Erythroblast (primary cell): ENCODE data around the gene MAP1LC3A.

Experiments
- GATA1 ChIP-seq: IDR thresholded peaks from 2 replicates; pipeline ENCODE4 v1.6.1; 2011; ENCODE audit warnings: low read depth, mild to moderate bottlenecking, control low read depth, low read length, moderate library complexity
- POLR2A ChIP-seq: IDR thresholded peaks from 2 replicates; pipeline ENCODE4 v1.6.1; 2011; ENCODE audit warnings: mild to moderate bottlenecking, low read length

DNA sequence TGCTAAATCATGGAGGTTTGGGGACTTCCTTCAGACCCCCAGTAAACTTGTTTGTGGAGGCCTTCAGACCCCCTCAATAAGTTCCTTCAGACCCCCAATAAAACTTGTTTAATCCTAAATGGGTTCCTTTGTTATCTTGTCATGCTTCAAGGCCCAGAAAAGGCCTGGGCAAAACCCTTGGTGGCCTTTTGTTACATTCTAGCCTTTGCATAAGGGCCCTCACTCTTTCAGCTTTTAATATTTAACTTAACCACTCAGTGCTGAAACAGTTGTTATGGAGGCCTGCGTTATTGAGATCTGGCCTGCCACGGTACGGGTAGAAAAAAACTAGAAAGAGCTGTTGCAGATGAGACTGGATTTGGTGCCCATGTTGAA lies 46.6 kb upstream of the MAP1LC3A start:
- no peak for TF ChIP-seq POLR2A
- TF ChIP-seq GATA1, result no peak
